GM10266 (cell line): ENCODE results near the gene COPS9.

Experiments used
- DNase-seq: peaks from one replicate; pipeline ENCODE4 v3.0.0; 2012; ENCODE audit errors: extremely low spot score
- CTCF ChIP-seq: IDR thresholded peaks from 2 replicates; pipeline ENCODE4 v1.5.1; 2012; ENCODE audit warnings: mild to moderate bottlenecking, low read depth; ENCODE audit not compliant: control insufficient read depth, insufficient read depth; ENCODE audit errors: missing control alignments

COPS9 gene

GRCh38 chr2:240155048-240155744 lies 19.1 kb upstream of the COPS9 start:
- no peak for TF ChIP-seq CTCF
- no peak for DNase-seq

- no peak for DNase-seq
- no peak for TF ChIP-seq CTCF
These were observed 18.5 kb upstream of the COPS9 start for GRCh38 chr2:240154606-240155005.

- no peak for DNase-seq
- TF ChIP-seq CTCF = no peak
These were observed 17.3 kb upstream of the COPS9 start for GRCh38 chr2:240153418-240153817.

GRCh38 chr2:240151477-240152031 lies 15.4 kb upstream of the COPS9 start:
- no peak for TF ChIP-seq CTCF
- DNase-seq = no peak

- peak; percentile 77 for TF ChIP-seq CTCF
- peak; percentile 78 for DNase-seq
These were observed 14.1 kb upstream of the COPS9 start for GRCh38 chr2:240149943-240150784.

- TF ChIP-seq CTCF = no peak
- no peak for DNase-seq
These were observed 11.9 kb upstream of the COPS9 start for GRCh38 chr2:240147911-240148587.
